ENCODE results near the gene WTAP. TPM values are rescaled to one million over a fixed set of nuclear protein-coding genes. Genes with fewer than 3 reads are reported as not detected.
"Not testable (repeated sequence)": the region's sequence is repeated elsewhere in the genome, so short reads cannot be mapped to it uniquely, and the experiment has no call there.

WTAP gene
- total RNA-seq, 4 donors from 2014 or later = 74.8 to 202 (median 133) TPM

GRCh38 chr6:159689001-159689400 lies 38.3 kb upstream of the WTAP start:
- DNase-seq (ENCODE audit: low spot score) = no peak
- ATAC-seq (ENCODE audit: low FRiP score) = peak; percentile 6
- TF ChIP-seq CTCF (IDR thresholded peaks at IDR 0.05) = no peak

- ATAC-seq (ENCODE audit: low FRiP score); DNase-seq (ENCODE audit: low spot score): not testable (repeated sequence)
Measured at GRCh38 chr6:159690135-159690534, 37.2 kb upstream of the WTAP start.

GRCh38 chr6:159691133-159691962 lies 36.0 kb upstream of the WTAP start:
- TF ChIP-seq CTCF (IDR thresholded peaks at IDR 0.05) = peak in 1 of 3 donors; percentile 82
- DNase-seq (ENCODE audit: low spot score) (no peak), ATAC-seq (ENCODE audit: low FRiP score) (no peak)

- no peak for ATAC-seq (ENCODE audit: low FRiP score)
- no peak for TF ChIP-seq CTCF (IDR thresholded peaks at IDR 0.05)
- no peak for DNase-seq (ENCODE audit: low spot score)
Measured at GRCh38 chr6:159691963-159692287, 35.4 kb upstream of the WTAP start.

- TF ChIP-seq CTCF (IDR thresholded peaks at IDR 0.05) = no peak
- no peak for DNase-seq (ENCODE audit: low spot score)
- peak; percentile 0 for ATAC-seq (ENCODE audit: low FRiP score)
Measured at GRCh38 chr6:159692303-159693127, 34.8 kb upstream of the WTAP start.

GRCh38 chr6:159693128-159693893 lies 34.0 kb upstream of the WTAP start, which contains the start of gene SOD2:
TSS of gene SOD2 (minus strand) at chr6:159693241. CDS start at chr6:159693167, 74 bp downstream.
- TF ChIP-seq CTCF (IDR thresholded peaks at IDR 0.05) = no peak
- DNase-seq (ENCODE audit: low spot score) (peak; percentile 64), ATAC-seq (ENCODE audit: low FRiP score) (peak; percentile 65)
